KG1 (cell line): ENCODE data around the gene CCDC154.
"Not testable (repeated sequence)": the region's sequence is repeated elsewhere in the genome, so short reads cannot be mapped to it uniquely, and the experiment has no call there.

ENCODE experiments used
- DNase-seq: peaks from one replicate; lab custom pipeline; 2025; lab: John Stamatoyannopoulos, UW

The CCDC154 gene

DNA sequence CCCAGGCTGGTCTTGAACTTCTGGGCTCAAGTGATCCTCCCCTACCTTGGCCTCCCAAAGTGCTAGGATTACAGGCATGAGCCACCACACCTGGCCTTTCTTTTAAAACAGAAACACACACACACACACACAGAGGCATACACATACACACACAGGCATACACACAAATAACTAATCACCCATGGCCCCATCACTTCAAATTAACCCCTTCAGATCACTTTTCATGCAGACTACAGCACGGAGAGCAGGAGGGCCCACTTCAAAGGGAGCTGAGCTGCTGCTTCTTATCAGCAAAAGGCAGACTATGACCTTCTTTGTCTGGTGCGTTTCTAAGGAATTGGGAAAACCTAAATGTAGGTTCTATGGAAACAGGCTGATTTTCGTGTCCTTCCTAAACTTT, 28.6 kb upstream of the CCDC154 start:
- no peak for DNase-seq

DNA sequence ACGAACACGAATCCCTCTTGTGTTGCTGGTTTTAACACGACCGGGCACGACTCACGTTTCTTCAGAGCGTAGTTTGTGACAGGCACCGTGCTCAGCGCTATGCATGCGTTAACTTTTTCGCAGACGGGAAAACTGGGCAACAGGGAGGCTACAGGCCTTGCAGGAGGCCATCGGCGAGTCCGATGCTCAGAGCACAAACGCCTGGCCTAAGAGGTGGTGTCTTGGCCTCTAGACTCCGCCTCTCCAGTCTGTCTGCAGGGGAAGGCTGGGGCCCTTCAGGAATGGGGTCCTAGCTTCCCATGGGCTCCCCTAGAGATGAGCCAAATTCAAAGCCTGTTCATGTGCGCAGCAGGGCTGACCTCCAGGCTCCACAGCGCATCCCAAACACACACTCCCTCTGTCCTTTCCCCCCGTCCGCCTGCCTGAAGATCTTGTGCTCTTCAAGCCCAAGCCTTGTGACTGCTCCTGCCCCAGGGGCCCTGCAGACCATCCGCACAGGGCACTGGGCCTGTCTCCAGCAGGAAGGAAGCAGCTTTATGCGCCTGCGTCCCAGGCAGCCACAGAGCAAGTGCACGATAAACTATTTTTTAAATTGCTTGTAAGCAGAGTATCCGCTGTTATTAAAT, 27.3 kb upstream of the CCDC154 start:
- peak; percentile 12 for DNase-seq

DNA sequence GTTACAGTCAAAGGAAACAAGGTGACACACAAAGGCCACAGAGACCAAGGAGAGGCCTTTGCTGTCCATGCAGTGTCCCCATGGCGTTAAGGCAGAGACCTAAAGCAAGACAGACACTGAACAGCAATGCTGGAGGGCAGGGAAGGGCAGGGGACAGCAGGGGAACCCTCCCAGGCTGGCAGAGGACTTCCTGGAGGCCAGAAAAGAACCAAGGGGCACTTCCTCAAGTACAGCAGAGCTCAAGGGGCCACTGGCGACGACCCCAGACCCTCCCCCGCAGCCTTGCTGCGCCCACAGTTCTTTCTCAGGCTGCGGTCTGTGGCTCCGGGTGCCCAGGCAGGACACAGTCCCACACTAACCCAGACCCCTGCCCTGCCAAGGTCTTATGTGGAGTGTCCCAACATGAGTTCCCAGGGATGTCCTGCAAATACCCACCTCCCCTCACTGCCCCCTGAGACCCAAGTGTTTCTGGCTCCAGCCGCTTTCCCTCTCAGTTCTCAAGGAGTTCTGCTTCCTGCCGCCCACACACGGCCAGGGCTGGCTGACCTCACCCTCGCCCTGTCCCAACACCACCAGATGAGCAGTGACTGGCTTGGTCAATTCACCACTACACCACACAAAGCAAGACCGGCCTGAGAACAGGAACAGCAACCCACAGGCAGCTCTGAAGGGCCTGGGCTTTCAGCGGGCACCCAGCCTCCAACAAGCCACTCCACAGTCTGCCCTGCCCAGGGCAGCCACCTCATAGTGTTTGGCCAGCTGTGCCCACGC, 26.3 kb upstream of the CCDC154 start:
- no peak for DNase-seq

DNA sequence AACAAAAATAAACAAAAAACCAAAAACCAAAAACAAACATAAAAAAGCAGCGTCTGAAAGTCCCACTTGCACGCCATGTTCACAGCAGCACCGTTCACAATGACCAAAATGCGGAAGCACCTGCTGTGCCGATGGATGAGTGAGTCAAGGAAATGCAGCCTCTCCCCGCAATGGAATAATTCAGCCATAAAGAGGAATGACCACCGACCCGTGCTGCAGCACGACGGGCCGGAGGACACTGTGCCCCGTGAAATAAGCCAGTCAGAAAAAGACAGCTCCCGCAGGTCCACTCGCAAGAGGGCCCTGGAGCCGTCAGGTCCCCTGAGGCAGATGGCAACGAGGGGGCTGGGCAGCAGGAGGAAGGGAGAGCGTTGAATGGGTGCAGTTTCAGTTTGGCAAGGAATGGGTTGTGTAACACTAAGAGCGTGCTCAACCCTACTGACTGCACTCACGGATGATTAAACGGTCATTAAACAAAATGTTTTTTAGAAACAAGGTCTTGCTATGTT, 25.4 kb upstream of the CCDC154 start:
- DNase-seq = peak; percentile 67

DNA sequence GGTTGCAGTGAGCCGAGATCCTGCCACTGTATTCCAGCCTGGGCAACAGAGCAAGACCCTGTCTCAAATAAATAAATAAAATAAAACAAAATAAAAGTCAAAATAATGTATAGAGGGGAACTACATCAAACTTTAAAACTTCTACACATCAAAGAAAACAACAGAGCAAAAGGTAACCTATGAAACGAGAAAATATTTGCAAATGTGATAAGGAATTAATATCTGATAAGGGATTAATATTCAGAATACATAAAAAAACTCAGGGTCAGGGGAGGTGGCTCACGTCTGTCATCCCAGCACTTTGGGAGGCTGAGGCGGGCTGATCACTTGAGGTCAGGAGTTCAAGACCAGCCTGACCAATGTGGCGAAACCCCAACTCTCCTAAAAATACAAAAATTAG, 24.8 kb upstream of the CCDC154 start:
- not testable (repeated sequence) for DNase-seq

DNA sequence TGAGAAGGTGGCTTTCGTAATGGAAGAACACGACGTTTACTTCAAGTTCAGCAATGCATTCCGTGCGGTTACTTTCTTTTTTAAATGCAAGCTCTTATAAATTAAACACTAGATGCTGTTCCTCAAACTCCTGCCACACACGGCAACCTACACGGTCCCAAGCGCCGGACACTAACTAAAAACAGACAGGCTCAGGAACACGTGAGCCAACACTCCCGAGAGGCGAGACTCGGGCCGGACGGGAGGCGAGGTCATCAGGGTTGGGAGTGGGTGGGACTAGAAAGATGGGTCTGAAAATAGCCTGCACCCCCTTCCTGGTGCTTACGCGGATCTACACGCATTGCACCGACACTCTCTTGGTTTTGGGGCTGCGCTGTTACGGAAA, 24.1 kb upstream of the CCDC154 start:
- no peak for DNase-seq

DNA sequence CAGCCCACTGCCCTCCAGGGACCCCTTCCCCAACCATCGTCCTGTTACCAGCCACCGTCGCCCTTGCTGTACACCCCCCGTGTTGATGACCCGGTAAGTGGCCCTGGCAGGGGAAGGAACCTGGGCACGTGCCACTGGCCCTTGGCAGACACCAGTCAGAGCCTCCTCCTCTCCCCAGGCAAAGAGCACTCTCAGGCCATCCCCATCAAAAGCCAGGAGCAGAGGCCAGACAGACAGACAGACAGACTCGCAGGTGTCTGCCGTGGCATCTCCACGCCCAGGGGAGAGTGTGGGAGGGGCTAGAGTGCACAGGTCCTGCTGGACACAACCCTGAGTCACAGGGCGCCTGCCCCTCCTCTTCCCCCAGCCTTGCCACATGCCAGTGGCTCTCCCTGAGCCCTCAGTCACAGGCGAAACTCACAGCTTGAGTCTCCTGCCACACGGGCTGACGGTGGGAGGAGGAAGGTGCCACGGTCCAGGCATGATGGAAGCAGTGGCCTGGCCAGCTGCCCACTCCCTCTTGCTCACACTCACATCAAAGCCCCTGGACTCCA, 22.7 kb upstream of the CCDC154 start:
- DNase-seq = no peak

DNA sequence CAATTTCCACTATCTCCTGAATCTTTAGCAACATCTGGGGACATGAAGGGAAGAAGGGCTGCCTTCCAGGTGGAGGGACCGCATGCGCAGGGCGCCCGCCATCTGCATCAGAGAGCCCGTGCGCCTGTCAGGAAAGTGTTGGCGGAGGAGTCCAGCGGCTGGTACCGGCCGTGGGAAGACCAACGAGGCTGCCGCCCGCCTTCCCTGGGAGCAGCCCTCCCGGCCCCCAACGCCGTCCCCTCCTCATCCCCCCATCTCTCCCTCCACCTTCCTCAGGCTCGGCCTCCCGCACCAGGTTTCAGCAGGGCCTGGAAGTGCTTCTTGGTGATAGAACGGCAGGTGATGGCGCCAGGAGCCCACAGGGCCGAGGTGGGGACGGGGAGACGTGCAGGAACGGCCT, 21.7 kb upstream of the CCDC154 start:
- DNase-seq = no peak

DNA sequence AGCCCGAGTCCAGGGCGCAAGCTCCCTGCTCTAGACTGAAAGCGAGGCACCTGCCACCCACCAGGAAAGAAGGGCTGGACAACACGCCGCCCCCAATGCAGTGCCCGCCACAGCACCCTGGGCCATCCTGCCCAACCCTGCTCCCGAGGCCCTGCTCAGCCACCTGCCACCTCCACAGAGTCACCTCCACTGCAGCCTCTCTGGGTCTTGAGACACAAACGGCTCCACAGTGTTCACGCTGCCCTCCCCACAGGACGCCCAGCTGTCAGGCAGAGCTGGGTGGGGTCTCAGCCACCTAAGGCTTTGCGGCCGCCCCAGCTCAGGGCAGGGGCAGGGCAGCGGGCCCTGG, 21.2 kb upstream of the CCDC154 start:
- no peak for DNase-seq

DNA sequence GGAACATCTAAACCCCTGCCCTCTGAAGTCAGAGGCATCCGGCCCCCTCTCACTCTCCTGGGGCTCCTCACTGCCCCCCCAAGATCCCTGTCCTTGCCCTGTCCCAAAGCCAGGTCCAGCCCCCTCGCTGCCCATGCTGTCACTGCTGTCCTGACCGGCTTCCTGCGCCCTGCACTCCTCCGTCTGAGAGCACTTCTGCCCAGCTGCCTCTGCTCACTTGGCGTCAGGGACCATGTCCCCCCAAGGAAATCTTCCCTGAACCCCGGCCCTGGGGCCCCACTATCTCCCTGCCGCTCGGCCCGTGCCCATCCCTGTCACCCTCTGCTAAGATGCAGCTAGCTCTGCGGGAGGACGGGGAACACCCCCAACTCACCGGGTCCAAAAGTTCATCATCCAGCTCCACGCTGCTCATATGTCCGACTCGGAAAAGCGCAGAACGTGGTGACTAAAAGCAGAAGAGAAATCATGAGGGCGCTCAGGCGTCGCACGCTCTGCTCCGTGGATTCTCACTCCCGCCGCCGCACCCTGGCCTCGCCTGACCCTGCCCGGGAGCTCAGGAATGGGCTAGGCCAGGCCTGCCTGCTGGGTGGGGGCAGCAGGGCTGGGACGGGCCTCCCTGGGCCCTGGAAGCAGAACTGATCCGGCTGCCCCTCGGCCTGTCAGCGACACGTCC, 20.7 kb upstream of the CCDC154 start:
- DNase-seq = no peak

DNA sequence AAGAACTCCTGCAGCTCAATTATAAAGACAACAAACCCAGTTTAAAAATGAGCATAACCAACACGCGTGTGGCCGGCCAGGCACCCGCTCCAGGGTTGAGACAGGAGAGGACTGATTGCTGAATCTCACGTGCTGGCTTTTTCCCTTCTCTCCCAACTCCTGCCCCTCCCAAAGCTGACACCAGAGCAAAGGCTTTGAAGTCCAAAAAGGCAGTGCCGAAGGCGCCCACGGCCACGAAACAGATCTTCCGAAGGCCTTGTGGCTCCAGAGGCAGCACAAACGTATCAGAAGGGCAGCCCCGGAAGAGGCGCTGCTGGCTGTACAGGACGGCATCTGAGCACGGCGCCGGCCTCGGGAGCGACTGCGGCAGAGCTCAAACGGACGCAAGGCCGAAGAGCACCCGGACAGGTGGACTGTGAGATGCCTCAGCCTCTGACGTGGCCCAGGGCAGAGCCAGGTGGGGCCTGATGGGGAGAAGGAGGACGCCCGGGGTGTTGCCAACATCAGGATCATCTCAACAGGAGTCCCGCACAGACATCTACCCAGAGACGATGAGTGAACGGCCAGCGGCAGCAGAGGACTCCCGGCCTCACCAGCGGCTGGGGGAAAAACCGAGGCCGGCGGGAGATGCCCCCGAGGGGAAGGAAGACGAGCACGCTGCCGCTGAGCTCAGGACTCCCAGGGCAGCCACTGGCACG, 20.0 kb upstream of the CCDC154 start:
- no peak for DNase-seq

DNA sequence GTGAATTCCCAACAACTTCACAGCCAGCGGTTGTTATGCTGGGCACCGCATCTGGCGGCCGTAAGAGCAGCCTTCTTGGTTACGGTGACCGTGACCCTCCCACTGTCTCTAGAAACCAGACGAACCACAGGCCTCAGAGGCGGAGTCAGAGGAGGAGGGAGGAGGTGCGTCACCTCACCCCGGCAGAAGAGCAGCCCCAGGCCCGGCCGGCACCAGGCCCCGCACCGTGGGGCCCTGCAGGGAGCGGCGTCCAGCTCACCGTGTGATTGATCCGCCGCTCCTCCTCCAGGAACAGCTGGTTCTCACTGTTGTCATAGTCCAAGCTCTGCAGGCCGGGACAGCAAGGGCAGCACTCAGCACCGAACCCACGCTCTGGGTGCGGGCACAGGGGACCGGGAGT, 16.8 kb upstream of the CCDC154 start:
- DNase-seq = no peak

DNA sequence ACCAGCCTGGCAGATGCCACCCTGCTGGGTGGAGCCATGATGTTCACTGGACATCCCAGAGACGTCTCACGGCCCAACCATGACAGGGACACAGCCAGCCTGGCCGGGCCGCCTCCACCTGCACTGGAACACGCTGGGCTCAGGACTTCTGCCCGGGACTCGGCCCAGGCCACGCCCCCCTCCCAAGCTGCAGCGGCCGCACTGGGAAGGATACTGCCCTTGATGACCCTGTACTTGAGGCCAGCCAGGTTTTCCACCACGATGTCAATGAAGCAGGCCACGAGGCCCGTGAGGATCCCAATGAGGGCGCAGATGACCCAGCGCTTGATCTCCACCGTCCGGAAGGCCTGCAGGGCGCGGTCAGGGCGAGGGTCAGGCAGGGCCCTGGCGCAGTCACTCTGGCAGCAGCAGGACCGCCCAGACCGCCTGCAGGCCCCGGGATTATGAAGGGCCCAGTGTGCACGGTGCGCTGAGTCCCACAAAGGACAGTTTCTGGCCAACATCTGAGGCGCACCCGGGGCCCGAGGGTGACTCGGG, 16.3 kb upstream of the CCDC154 start:
- DNase-seq = no peak

DNA sequence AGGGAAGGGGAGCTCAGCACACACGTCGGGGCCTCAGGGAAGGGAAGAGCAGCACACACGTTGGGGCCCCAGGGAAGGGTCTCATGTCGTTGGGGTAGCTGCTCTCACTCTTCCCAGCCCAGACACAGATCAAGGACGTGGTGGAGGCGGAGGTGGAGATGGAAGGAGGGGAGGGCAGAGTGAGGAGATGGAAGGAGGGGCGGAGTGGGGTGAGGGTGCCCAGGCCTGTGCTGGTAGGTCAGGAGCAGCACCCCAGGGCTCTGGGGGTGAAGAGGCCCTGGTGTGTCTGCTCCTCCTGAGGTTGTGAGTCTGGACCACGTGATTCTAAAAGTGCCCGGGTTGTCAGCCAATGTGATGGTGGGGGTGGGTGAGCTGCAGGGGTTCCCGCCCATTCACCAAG, 15.6 kb upstream of the CCDC154 start:
- DNase-seq = no peak

DNA sequence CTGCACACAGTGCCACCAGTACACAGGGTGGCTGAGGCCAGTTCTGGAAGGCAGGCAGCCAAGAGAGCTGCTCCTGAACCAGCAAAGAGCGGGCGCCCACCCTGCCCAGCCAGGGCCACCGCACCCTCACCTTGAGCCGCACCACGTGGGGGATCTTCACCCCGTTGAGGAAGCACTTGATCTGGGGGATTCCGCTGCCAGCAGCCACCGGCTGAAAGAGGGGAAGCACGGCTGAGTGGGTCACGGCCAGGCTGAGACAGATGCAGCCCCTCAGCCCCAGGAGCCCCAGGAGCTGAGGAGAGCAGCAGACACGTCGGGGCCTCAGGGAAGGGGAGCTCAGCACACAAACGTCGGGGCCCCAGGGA, 14.6 kb upstream of the CCDC154 start:
- no peak for DNase-seq

DNA sequence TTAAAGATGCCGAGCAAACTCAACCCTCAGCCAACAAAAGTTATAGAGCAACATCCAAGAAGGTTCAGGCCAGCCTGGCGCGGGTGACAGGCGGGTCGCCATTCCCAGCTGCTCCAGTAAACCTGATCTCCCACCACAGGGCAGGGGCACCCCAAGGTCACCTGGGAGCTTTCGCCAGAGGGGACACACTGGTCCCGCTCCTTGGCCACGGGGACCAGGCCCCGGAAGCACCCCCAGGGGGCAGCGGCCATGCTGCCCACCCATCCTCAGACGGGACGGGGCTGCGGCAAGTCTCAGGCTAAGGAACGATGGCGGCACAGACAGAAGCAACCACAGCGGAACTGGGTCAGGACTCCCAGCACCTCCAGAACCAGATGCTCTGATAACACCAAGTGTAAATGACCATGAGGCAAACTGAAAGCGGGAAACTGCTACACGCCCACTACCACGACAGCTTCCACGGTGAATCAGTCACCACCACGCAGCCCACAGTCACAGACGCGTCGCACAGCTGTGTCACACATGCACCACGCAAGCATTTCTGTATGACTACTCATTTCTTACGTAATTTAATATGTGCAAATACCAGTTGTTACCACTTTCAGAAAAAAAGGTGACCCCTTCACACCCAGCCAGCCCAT, 14.1 kb upstream of the CCDC154 start:
- DNase-seq = no peak

DNA sequence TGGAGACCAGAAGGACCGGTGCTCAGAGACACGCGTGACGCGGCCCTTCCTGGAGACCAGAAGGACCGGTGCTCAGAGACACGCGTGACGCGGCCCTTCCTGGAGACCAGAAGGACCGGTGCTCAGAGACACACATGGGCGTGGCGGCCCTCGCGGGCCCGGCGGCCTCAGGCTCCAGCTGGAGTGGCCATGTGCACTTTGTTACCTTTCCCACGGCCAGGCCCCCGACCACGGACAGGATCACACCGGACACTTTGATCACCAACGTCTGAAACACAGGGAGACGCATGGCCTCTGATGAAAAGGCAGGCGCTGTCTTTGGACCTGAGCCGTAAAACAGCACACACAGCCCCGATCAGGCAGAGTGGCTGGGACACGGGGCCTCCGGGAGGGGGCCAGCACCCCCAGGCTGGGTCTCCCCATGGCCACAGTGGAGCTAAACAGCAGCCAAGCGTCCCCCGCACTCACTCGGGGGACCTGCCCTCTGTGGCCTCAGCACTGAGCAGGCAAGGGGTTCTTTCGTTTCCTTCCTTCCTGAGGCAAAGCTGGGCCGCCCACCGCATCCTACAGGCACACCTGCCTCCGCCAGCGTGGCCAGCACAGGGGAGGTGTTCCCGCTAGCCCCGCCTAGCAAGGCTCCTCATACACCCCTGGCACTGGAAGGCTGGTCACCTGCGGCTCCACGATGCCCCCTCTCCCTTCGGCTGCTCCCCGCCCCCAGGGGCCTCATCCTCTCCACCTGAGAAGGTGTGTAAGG, 13.3 kb upstream of the CCDC154 start:
- DNase-seq = no peak

DNA sequence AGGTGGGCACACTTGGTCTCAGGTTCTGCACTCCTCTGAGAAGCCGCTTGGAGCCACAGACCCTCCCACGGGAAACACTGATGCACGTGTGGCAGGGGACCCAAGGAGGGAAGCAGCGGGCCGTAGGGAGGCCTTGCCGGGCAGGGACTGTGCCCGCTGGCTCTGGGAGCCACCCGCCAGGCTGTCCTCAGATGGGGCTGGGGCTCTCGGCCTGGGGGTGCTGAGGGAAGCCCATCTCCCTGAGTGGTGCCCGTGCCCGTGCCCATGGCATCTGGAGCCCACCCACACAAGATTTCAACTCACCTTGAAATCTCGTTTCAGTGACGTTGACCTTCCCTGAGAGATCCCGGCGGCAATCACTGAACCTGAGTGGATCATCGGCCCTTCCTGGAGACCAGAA, 12.6 kb upstream of the CCDC154 start:
- no peak for DNase-seq

DNA sequence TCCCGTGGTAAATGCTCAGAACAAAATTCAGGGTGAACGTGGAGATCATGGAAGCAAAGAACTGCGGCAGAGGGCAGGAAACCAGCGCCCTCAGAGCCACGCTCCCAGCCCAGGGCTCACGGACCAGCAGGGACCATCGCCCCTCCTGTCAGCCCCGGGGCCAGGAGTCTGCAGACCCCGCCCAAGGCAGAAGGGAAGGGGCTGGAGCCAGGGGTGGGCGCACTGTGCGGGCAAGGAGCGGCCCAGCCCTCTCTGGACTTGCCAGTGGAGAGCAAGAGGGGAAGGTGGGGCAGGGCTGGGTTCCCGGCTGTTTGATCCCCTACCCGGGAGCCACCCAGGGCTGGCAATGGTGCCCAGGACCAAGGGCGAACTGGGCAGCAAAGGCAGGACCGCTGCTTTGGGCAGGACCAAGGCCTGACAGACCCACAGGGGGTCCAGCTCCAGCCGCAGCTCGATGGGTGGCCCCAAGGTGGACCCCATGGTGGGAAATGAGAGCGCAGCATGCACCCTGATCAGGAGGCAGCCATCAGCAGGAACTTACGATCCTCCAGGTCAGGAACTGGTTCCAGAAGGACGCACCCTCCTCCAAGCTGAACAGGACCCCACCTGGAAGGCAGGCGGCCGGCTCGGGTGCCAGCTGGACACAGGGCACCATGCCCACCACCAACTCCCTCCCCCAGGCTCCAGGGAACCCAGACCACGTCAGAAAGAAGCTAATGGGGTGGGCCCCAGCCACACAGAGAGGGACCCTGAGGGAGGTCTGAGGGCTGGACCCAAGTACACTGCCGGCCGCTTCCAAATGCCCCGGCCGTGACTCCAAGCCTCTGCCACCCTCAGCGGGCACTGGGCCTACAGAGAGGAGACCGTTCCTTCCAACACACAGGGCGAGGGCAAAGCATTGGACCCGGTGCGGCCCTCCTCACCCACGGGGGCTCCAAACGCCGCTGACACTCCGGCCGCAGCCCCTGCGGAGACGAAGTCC, 11.1 kb upstream of the CCDC154 start:
- DNase-seq = no peak

DNA sequence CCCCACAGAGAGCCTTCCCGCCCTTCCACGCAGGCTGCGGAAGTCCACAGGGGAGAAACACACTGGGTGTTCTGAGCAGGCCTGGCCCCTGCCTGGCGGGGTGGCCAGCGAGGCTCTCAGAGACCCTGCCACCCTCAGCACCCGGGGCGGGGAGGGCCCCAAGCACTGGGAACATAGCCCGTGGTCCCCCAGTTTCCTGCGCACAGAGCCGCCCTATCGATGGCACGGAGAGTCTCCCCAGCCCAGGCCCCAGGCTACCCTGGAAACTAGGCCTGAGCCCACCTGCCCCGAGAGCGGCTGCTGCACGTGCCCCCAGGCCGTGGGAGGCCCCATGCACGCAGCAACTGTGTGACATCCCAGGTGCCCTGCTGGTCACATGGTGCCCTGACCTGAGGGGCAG, 10.2 kb upstream of the CCDC154 start:
- DNase-seq = no peak
